Right lung (tissue), 5 donors: Measurements from ENCODE around the gene PLCXD3. TPM values are rescaled to one million over a fixed set of nuclear protein-coding genes. Genes with fewer than 3 reads are reported as not detected.

Experiments used
- DNase-seq, 2 donors: peaks; one replicate each; pipeline ENCODE4 v3.0.0-alpha.2; 2013
- polyA plus RNA-seq, 5 donors: library from polyadenylated mRNA; unstranded; fragments of 120-200 nt; gene quantifications; one replicate each; pipeline versions ENCODE4 v1.2.1 to v1.2.3, GENCODE V29; 2013; ENCODE audit warnings: inconsistent platforms in 1 of 5, low replicate concordance in 1 of 5; ENCODE audit not compliant: insufficient read length in 5 of 5, insufficient read depth in 1 of 5

PLCXD3 gene
- polyA plus RNA-seq, 5 donors: 0.06 to 0.25 (median 0.12) TPM

DNA sequence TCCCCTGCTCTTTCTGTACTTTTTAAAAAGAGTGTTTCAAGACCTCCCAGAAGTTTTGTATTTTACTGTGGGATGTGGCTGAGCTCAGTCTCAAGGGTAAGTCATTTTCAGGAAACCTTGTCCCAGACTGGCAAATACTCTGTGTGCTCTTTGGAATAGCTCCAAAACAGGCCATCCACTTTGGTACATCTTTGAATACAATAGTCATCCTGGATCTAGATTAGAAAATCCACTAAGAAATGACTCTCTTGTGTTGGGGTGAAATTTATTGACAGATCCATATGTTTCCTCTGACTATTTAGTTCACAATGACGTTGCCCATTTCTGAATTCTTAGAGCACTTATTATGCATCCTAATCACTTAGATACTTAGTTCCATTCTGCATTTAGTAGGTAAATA, 95.2 kb downstream of the PLCXD3 start:
- DNase-seq: no peak

DNA sequence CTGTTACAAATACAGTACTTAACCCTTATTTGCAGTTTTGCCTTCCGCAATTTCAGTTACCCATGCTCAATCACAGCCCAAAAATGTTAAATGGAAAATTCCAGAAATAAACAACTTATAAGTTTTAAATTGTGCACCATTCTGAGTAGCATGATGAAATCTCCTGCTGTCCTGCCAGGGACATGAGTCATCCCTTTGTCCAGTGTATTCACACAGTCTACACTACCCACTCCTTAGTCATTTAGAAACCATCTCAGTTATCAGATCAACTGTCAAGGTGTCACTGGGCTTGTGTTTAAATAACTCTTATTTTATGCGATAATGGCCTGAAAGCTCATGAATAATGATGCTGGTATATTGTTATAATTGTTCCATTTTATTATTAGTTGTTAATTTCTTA, 95.8 kb downstream of the PLCXD3 start:
- DNase-seq: no peak

DNA sequence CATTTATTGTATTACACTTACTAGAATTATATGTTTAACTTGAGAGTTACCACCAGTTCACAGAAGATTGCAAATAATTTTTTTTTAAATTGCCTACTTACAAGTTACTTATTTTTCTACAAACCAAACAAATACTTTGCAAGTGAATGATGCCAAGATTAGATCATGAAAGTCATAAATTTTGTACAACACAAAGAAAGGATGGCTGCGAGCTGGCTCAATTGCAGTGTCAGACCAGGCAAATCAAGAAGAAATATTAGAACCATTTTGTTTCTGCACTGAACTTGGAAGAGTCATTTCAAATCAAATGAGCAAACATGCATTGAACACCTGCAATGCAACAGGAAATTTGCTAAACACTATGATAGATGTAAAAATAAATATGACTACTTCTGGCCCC, 97.3 kb downstream of the PLCXD3 start:
- DNase-seq: no peak

DNA sequence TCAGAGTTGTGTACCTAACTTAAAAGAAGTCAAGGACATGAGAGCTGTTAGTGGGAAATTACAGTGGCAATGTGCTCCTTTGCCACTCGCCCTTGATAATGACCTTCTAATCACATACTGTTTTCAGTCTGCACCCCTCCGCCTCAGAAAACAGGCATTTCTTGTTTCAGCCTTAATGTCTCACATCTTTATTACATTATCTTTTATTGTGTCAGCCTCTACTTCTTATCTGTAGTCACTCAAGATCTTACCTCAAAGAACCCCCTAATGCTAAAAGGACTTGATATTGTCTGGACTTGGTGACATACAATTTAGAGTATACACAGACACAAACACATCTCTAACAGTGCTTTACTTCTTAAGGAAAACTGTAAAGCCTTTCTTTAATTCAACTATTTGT, 97.9 kb downstream of the PLCXD3 start:
- DNase-seq: no peak

DNA sequence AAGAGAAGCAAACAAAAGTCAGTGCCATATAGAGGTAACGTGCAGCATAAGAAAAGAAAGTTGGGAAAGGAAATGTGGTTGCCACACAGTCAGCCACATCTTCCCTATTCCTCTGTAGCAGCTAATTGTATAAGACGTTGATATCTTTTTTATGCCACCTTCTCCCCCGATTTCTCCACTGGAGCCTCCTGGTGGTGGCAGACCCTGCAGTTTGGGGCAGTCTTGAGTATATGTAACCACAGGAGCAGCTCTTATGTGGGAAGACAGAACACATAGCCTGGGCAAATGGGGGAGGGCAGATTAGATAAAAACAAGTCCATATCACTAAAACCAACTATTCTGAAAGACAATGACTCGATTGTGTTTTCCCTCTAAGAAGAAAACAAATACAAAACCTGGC, 99.7 kb downstream of the PLCXD3 start:
- DNase-seq: no peak

DNA sequence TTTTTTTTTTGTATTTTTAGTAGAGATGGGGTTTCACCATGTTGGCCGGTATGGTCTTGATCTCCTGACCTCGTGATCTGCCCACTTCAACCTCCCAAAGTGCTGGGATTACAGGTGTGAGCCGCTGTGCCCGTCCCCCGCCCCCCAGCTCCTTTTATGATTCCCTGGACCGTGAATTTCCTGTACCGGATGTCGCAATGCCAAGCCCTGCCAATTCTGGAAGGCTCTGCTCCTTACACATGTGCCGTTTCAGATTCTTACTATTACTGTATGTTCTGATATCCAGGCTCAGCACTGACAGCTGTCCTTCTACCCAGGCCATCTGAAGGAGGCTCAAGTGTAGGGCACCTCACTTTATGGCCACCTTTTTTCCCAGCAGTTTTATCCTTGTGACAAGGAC, 100.1 kb downstream of the PLCXD3 start:
- DNase-seq: no peak

- DNase-seq: no peak
Observed at GRCh38 chr5:41408676-41409443, 101.5 kb downstream of the PLCXD3 start.

GRCh38 chr5:41406936-41407335, 103.5 kb downstream of the PLCXD3 start:
- no peak for DNase-seq

- no peak for DNase-seq
Observed at GRCh38 chr5:41406424-41406823, 104.0 kb downstream of the PLCXD3 start.

GRCh38 chr5:41404757-41405156, 105.6 kb downstream of the PLCXD3 start:
- no peak for DNase-seq

DNA sequence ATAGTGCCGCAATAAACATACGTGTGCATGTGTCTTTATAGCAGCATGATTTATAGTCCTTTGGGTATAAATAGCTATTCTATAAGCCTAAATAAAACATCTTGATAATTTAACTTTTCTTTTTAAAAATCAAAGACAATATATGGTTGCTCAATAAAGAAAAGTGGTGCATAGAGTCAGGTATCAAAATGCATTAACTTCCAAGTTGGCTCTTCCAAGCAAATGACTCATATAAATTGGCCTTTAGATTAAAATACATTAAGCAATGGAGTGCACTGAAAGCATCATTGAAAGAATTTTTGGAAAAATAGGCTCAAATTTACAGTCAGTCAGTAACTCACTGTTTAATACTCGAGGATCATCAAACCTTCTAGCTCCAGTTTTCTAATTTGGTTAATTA, 106.6 kb downstream of the PLCXD3 start:
- DNase-seq: no peak

DNA sequence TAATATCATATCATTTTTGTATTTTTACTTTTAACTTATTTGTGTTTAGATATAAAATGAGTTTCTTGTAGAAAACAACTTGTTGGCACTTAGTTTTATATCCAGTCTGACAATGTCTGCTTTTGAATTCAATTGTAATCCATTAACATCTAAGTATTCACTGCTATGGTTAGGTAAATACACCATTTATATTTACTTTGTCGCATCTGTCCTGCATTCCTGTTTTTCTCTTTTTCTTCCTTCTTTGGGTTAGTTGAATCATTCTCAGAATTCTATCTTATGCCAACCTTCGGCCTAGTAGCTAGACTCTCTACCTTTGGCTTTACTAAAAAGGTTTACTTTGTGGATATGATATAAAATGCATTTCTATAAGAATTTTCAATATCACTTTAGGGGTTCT, 107.6 kb downstream of the PLCXD3 start:
- no peak for DNase-seq

DNA sequence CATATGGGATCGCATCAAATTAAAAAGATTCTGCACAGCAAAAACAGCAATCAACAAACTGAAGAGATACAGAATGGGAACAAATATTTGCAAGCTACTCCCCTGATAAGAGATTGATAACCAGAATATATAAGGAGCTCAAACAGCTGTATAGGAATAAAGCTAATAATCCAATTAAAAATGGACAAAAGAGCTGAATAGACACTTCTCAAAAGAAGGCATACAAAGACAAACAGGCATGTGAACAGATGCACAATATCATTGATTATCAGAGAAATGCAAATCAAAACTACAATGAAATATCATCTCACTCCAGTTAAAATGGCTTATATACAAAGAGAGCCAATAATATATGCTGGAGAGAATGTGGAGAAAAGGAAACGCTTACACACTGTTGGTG, 110.6 kb downstream of the PLCXD3 start:
- no peak for DNase-seq

- DNase-seq: no peak
Observed at GRCh38 chr5:41392016-41392415, 118.4 kb downstream of the PLCXD3 start.

DNA sequence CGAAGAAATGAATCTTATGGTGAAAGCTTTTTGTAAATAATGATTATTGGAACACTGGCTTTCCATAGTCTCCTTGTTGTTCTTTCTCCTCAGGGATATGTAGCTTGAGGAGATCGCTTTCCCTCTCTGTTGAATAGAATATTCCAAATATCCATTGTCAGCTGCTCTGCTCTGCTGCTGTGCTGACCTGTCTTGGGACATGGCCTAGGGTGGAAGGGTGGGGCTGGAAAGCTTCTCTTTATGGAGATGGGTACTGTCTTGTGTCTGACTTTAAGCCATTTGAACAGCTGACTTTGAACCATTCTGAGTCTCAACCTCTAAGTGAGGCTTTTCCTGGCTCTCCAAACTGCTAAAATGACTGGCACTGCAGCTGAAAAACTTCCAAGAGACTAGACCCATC, 135.8 kb downstream of the PLCXD3 start:
- no peak for DNase-seq

GRCh38 chr5:41373230-41373629, 137.2 kb downstream of the PLCXD3 start:
- no peak for DNase-seq

GRCh38 chr5:41371738-41372137, 138.7 kb downstream of the PLCXD3 start:
- no peak for DNase-seq

DNA sequence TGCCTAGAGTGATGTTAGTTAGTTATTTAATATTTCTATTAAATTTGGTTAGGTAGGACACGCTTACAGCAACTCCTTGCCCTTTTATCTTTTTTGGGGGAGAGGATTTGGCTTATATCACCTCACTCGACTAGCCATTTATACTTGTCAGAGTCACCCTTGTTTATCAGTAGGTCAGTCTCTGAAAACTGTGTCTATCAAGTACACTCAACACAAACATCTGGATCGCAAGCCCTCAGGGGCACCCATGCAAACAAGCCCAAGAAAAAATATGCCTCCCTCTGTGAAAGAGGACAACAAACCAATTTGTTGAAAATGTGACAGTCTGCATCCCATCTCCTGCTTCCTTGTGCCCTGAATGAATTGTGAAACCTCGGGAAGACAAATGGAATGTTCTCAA, 139.9 kb downstream of the PLCXD3 start:
- no peak for DNase-seq

GRCh38 chr5:41369799-41370198, 140.6 kb downstream of the PLCXD3 start:
- DNase-seq: no peak

GRCh38 chr5:41368158-41368557, 142.2 kb downstream of the PLCXD3 start:
- no peak for DNase-seq

DNA sequence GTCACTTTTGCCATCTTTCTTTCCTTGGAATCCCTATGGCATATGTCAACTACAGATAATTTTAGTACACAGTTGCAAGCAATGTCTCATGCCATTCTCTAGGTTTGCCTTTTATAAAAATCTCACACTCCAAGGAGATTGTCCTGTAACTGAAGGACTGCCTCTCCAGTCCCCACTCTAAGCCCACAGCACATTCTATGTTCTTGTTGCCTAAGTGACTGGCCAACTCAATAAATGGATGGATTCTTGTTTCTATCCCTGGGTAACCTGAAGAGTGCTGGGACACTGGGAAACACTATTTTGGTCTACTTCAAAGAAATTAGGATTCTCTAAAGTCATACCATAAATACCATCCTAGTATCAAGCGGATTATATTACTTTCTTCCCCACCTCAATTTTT, 145.0 kb downstream of the PLCXD3 start:
- no peak for DNase-seq

DNA sequence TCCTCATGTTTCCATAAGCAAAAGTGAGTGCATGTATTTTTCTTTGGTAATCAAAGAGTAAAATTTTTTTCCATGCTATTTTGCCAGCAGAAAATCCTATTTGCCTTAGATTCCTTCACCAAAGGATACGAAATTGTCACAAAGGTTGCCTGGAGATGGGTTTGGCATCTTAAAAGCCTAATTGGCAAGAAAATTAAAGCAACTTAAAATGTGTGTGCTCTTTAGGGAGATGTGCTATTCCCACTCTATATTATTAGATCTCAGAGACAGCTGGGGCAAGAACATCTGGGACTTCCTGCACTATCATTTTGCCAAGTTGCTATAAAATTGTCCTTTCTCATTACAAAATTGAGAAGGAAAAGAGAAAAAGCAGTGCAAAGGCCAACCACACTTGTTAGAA, 146.1 kb downstream of the PLCXD3 start:
- DNase-seq: no peak

DNA sequence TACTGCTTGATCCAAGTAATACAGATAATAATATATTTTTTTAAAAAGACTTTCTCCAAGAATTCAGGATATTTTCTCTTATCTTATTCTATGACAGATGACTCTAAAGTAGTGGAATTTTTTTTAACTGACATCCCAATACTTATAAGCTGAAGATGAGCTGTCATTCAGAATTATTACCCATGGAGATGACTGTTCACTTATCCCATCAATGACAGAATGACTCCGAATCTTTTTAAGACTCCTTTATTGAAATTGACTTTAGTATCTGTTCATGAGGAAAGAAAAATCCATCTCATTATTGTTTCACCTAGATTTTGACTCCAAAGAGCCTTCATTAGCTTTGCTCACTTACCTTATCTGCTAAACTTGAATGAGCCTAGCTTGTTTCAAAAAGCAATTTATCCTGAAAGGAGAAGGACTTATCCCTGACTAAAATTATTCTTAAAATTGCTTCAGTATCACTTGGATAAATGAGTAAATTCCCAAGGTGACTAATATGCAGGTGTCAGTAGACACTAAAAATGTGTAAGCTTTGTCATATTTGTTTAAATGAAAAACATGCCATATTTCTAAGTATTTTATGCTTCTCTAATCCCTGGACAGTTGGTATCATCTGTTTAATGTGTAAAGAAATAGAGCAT, 146.9 kb downstream of the PLCXD3 start:
- no peak for DNase-seq

DNA sequence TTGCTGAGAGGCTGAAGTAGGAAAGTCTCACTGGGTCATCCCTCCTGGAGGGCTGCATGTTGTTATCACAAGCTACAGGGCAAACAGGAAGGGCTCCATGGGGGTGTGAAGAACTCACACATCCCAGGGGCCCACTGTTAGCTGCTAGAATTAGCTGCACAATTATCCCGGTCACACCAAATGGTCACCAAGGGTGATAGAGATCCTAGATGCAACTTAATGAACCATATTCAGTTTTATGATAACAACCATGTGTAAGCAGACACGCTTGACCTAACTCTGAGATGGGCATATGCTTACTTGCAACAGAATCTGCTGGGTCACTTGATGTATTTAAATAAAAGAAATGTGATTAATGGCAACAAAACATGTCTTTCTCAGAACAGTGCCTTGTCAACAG, 153.6 kb downstream of the PLCXD3 start:
- DNase-seq: no peak
